ENCODE data around the gene KIAA1328.
"Not testable (repeated sequence)": the region's sequence is repeated elsewhere in the genome, so short reads cannot be mapped to it uniquely, and the experiment has no call there.

Gene KIAA1328

DNA sequence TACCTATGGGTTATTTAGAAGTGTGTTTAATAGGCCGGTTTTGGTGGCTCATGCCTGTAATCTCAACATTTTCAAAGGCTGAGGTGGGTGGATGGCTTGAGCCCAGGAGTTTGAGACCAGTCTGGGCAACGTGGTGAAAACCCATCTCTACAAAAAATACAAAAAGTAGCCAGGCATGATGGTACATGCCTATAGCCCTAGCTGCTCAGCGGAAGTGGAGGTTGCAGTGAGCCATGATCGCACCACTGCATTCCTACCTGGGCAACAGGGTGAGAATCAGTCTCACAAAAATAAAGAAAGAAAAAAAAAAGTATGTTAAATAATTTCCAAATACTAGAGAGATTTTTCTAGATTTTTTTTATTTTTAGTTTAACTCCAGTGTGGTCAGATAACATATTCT is 316.0 kb downstream of the KIAA1328 start:
- DNase-seq (ENCODE audit: low read depth in 2 of 2), result no peak

DNA sequence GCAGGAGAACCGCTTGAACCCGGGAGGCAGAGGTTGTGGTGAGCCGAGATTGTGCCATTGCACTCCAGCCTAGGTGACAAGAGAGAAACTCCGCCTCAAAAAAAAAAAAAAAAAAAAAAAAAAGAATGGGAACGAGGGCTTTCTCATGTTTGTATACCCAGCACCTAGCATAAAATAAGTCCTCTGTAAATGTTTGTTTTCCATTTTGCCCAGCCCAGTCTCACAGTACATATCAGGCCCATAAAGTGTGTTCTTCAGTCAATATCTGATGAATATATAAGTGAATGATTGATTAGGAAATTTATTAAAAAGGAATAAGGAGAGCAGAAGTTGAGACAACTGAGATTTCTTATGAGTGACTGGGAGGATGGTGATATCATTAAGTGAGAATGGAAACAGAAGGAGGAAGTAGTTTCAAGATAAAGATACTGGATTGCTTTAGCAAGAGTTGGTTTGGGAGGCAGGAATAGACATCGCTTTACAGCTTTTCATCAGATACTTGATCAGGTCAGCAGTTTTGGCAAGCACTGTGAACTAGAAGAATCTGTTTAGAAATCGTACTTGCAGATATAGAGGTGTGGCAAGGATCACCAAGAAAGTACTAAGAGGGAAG is 327.5 kb downstream of the KIAA1328 start:
- no peak for DNase-seq (ENCODE audit: low read depth in 2 of 2)

DNA sequence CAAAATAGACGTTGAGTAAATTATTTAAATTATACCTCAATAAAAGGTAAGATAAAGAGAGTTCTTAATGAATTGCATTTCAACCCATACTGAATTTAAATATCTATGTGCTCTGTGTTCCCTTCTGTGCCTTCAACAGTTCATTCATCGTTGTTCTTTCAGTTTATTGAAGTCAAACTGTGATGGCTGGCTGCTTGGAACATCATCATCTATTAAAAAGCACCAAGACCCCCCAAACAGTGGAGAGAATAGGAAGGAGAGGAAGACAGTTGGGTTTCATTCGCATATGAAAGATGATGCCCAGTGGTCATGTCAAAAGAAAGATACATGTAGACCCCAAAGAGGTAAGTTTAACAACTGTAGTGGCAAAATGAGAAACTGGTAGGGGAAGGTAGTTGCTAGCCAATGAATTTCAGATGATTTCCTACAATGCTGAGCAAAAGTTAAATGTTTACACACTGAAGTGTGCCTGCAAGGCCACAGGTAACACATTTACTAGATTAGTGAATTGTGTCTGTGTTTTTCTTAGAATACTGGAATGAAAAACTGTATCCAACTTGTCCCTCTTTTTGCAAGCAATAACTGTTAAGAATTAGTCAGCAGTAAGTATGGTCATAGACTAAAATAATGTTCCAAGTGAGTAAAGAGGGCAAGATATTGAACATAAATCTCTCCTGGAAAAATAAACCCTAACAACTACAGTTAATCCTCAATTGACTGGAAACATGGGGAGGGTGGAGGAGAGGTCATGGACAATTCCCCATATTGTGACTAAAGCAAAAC is 331.3 kb downstream of the KIAA1328 start:
- DNase-seq (ENCODE audit: low read depth in 2 of 2), result no peak

DNA sequence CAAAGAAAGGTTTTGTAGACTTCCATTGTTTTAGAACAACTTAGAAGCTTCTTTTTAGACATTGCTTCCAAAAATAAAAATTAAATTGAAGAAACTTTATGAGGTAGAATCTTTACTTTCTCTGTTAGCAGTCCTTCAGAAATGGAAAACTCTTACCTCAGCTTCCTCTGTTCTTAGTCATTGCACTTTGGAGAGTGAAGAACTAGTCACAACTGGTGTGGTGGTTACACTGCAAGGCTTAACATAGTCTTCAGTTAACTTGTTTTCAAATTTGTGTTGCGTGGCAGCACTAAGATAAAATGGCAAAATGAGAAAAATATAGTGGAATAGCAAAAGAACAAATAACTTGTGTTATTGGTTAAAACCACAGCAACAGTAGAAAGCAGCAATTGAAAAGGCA is 332.6 kb downstream of the KIAA1328 start:
- no peak for DNase-seq (ENCODE audit: low read depth in 2 of 2)

DNA sequence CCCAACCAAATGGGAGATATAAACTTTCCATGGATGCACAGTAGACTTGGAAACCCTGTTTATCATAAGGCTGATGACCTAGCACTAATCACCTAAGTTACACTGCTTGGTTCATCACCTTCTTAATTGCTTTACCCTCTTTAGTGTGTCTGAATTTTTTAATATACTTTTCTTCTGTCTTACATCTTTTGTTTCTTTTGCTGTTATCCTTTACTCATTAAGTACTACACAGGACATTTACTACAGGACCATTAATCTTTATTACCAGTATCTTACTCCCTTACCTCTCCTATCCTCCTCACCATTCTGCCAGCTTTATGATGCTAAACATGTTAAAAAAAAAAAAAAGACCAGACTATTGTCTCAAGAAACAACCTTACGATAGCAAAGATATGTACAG is 333.6 kb downstream of the KIAA1328 start:
- no peak for DNase-seq (ENCODE audit: low read depth in 2 of 2)

DNA sequence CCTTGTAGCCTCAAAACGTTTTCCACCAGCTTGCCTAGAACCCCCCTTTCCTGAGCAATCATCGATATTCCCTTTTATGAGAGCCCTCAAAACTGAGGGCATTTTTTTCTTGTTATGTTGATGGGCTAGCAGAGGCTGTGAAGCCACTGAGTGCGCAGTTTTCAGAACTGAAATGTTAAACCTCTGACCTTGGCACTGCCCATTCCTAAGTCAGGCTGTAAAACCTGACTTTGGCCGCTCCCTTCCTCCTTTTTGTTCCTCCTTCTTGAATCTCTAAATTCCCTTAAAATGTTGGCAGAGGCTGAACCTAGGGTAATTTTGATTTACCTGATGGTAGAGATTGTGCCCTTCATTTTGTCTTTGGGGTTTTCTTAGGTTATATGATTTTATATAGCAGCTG is 334.2 kb downstream of the KIAA1328 start:
- no peak for DNase-seq (ENCODE audit: low read depth in 2 of 2)

DNA sequence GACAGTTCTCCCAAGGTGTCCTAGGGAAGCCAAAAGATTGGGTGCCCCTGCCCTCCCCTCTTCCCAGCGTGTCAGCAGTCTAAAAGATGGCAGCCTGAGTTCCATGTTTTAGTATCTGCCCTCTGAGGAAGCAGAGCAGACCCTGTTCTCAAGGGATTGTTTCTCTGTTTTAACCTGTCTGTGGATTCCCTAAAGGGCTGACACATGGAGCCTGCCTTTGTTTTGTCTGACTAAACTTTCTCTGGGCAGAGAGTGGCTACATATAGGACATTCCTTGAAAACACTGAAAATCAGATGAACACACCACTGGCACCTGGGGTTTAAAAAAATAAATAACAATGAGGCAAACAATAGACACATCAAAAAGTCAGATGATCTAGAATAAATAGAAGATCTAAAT is 337.6 kb downstream of the KIAA1328 start:
- no peak for DNase-seq (ENCODE audit: low read depth in 2 of 2)

DNA sequence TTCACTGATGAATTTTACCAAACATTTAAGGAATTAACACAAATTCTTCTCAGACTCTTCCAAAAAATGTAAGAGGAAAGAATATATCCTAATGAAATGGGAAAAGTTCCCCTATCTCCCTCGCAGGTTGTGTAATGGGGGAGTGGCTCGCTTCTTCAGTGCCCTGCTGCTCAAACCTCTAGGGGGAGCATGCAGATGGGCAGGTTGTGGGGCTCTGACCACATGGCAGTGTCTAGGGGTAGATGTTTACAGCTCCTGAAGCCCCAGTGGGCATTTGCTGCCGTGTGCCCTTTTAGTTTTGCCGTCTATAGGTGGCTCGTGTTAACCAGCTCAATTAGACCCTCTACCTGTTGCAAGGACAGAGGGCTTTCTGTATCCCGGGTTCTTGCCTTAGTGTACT is 338.0 kb downstream of the KIAA1328 start:
- not testable (repeated sequence) for DNase-seq (ENCODE audit: low read depth in 2 of 2)

DNA sequence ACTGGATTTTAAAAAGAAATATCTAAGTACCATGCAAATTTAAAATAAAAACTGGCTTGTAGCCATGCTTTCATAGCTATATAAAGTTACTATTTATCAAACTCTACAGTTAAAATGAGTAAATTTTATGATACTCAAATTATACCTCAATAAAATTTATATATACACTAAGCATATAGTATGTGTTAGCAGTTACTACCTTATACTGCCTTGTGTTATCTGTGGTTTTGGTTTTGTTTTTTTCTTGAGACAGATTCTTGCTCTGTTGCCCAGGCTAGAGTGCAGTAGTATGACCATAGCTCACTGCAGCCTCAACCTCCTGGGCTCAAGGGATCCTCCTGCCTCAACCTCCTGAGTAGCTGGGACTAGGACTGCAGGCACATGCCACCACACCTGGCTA is 342.1 kb downstream of the KIAA1328 start:
- no peak for DNase-seq (ENCODE audit: low read depth in 2 of 2)

DNA sequence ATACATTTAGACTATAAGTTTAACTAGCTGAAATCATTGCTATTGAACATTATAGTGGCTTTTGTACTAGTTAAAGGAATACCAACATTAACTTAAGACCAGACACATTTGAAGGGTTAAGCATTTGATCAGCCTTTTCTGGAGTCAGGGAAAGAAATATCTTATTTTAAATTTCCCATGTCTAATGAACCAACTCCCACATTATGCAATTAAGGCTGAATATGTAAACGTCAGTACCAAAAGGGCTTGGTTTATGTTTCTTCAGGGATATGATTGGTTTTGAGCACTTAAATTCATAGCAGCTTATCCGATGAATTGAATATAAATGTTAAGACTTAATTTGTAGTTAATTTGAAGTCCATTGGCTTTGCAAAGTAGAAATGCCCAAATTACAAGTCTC is 344.5 kb downstream of the KIAA1328 start:
- no peak for DNase-seq (ENCODE audit: low read depth in 2 of 2)

DNA sequence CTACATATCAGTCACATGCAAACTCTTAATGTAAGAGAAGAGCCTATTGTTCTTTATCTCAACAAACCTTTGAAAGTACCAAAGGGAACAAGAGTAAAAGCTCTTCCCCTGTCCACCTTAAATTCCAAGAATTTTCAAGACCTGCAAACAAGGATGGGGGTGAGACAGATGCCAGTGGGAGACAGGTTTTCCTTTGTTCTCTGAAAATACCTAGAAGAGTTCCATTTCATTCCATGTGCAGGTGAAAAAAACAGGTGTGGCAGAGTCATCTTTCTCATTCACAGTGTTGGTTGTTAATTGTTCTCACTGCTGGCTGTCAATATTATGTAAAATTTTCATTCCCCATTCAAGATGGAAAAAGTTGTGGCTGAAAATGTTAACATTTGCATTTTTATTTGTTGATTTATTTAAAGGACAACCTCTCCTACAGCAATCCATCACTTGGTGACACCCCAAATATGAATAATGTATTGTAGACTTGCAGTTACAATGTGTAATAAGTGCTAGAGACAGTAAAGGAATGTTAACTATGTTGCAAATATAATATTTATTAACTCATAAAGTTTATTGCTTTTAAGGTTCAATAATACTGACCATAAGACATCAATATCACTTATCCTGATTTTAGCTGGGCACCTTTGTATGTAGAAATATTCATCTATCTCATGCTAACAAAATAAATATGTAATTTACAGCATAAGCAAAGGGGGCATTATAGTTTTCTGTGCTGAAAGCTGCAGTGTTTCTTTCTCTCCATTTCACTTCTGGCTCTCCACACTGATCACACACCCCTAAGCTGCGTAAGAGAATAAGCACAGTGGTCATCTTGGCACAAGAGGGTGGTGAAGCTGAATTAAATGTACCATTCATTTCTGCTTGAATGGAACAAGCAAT is 347.0 kb downstream of the KIAA1328 start:
- no peak for DNase-seq (ENCODE audit: low read depth in 2 of 2)

DNA sequence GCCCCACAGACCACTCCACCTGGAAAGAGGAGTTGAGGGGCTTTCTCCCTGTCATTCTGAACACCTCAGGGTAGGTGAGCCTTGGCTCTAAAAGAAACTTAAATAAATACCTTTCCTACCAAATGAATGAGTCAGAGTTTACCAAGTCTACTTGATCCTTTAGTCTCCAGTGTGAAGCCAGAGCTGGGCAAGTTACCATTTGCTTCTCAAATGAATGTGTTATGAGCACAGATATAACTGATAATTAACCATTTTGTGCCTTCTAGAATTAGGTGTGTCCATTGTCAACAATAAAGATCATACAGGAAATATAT is 347.7 kb downstream of the KIAA1328 start:
- DNase-seq (ENCODE audit: low read depth in 2 of 2), result no peak

DNA sequence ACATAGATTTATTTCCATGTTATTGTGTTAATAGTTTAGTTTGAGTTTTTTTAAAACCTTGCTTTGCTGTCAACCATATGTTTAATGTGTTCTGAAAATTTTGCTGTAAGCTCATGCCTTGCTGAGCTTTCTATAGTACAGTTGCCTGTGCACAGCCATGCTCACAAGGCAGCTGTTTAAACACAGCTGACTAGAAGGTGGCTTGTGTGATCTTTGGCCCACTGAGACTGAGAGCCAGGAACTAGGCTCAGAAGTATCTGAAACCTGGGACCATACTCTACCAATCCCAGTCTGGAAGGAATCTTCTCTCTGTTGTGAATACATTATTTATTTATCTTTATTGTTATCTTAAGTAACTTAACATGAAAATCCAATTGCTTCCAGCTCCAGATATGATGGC is 350.5 kb downstream of the KIAA1328 start:
- DNase-seq (ENCODE audit: low read depth in 2 of 2), result no peak

DNA sequence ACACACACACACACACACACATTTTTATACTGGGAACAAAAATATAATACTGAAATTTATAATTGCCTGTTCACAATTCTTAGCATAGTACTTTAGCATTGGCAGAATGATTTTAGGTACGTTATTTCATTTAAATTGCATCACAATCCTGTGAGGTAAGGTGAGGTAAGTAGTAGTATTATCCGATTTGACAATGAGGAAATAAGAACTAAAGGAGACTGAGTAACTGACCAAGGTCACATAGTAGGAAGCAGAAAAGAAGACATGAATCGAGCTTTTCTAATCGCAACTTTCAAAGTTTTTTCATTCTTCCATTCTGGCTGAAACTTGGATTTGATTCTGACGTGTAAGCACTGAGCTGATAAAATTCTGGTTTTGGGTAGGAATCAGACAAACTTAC is 351.2 kb downstream of the KIAA1328 start:
- no peak for DNase-seq (ENCODE audit: low read depth in 2 of 2)

DNA sequence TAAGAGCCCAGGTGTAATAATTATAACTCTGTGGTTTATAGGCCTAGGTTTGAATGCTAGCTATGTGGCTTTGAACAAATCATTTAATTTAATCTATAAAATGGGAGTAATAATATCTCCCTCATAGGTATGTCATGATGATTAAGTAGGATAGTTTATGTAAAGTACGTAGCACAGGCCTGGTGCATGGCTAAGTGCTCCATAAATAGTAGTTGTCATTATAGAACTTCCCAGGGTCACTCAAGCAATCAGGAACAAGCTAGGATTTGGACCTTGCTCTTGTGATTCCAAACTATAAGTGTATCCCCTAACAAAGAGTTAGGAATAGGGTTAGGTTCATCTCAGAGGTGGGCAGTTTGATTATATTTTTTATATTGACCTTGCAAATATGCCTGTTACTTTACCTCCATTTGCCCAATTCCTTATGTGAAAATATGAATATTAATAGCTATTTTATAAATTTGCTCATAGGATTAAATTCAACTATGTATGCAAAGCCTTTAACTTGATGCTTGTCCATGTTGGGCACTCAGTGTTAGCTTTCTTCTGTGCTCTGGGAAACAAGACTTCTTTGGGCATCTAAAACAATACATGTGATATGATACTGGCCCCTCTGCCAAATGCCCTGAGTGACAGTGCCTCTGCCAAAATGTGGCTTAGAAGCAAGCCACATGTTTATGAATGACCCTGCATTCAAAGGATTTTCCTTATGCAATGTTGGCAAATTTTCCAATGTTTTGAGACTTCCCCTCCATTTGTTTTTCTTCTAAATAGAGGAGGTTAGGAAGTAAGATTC is 353.6 kb downstream of the KIAA1328 start:
- no peak for DNase-seq (ENCODE audit: low read depth in 2 of 2)

DNA sequence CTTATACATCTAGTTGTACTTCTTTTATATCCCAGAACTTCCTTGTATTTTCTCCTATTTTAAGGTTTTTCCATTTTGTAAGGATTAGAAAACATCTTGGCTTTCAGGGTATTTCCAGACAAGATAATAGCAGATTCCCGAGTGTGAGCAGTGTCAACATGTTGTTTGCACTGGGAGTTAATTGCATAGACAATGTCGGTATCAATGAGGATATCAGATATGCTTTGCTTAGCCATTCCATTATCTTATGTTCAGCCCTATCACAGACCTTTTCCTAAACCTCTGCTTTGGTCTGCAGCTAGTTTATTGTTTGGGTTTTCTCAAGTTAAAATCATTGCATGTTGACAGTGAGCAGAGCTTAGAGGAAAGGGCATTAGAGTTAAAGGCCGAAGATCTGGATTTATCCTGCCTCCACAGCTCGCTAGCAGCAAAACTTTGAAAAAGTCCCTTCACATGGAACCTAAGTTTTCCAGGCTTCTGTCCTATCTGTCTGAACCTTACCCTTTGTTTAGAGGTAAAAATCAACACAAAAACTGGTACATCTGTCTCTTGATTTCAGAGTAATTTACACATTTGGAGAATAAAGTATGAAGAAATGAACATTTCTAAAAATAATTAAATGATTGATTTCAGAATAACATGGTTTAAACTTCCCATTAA is 355.4 kb downstream of the KIAA1328 start:
- no peak for DNase-seq (ENCODE audit: low read depth in 2 of 2)

DNA sequence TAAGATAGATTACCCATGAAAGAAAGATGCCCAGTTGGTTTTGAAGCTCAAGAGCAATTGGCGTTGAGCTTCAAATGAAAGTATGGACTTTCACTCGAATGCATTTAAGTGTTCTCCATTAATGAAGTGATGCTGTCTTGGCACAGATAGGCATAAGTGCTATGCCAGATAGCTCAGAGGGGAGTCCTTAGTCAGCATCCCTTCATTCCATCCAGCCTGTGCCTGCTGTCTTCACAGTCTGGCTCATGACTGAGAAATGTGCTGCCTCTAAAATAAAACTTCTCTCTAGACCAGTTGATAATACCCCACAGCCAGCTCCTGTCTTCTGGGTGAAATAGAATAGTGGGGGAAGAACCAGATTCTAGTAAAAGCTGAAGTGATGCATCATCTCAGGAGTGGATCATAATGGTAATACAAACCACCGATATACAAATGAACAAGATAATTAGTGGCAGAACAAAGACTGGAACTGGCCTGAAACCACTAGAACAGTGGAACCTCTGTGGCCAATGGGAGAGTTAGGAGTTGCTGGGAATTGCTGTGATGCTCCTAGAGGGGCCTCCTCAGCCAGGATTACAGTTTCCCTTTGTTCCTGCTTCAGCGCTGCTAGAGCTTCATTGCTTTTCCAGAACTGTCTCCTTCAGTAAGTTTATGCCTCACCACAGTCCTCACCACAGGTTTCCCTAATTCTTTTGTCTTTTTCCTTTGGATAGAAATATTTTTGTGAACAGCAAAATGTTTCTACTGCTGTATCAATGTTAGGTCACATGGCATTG is 359.3 kb downstream of the KIAA1328 start:
- no peak for DNase-seq (ENCODE audit: low read depth in 2 of 2)

DNA sequence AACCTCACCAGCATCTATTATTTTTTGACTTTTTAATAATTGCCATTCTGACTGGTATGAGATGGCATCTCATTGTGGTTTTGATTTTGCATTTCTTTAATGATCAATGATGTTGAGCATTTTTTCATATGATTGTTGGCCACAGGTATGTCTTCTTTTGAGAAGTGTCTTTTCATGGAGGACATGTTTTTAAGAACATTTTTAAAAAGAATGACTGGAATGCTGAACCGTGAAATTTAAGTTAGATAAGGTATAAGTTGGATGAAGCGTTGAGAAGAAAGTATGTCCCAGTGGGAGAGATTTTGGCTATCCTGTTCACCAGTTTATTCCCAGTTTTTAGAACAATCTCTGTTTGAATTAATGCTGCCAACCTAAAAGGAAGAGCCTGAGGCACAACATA is 370.8 kb downstream of the KIAA1328 start:
- DNase-seq (ENCODE audit: low read depth in 2 of 2), result no peak

DNA sequence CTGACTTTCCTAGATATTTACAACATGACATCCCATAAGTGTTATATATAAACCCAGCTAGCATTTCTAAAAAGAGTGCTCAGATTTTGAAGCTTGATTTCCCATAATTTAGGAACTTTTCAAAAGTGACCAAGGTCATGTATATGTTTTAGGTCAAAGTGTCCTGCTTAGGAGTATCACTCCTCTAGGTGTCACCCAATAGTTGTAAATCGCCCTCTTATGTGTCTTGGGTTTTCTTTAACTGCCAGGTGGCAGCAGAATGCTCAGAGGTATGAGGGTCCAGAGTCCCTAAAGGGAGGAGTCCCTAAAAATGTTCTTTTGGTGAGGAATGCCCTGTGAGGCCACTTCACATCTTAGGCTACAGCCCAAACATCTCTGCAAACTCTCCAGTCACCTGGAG is 378.4 kb downstream of the KIAA1328 start:
- no peak for DNase-seq (ENCODE audit: low read depth in 2 of 2)

DNA sequence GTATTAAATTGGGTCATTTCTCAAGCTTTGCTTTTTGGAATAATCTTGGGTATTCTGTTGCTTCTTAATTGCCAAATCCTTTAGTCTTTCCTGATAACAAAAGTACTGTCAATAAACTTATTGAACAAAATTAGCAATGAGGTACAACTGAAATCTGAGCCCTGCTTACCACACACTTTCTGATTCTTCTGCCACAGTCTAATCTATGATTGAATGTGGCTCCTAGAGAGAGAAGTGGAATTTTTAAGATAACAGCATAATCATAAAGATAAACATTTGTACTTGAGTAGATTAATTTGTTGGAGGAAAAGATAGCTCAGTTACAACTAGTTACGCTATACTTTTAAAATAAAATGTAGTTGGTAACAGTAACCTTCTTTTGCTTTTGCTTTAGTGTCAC is 381.9 kb downstream of the KIAA1328 start:
- no peak for DNase-seq (ENCODE audit: low read depth in 2 of 2)
